Measurements from ENCODE around the gene CTNNA3. TPM values are rescaled to one million over a fixed set of nuclear protein-coding genes. Genes with fewer than 3 reads are reported as not detected.

Gene CTNNA3
- total and polyA plus RNA-seq, 4 donors, result 0.16 to 2.4 (median 1.4) TPM

GRCh38 chr10:66349726-66350125 lies 1346.3 kb downstream of the CTNNA3 start:
- no peaks in the 10 kb centered on the region for H3K4me1 ChIP-seq (ENCODE audit: control insufficient read depth in 4 of 4, insufficient read depth in 4 of 4, low read length in 3 of 4)
- TF ChIP-seq, protein P1, sequence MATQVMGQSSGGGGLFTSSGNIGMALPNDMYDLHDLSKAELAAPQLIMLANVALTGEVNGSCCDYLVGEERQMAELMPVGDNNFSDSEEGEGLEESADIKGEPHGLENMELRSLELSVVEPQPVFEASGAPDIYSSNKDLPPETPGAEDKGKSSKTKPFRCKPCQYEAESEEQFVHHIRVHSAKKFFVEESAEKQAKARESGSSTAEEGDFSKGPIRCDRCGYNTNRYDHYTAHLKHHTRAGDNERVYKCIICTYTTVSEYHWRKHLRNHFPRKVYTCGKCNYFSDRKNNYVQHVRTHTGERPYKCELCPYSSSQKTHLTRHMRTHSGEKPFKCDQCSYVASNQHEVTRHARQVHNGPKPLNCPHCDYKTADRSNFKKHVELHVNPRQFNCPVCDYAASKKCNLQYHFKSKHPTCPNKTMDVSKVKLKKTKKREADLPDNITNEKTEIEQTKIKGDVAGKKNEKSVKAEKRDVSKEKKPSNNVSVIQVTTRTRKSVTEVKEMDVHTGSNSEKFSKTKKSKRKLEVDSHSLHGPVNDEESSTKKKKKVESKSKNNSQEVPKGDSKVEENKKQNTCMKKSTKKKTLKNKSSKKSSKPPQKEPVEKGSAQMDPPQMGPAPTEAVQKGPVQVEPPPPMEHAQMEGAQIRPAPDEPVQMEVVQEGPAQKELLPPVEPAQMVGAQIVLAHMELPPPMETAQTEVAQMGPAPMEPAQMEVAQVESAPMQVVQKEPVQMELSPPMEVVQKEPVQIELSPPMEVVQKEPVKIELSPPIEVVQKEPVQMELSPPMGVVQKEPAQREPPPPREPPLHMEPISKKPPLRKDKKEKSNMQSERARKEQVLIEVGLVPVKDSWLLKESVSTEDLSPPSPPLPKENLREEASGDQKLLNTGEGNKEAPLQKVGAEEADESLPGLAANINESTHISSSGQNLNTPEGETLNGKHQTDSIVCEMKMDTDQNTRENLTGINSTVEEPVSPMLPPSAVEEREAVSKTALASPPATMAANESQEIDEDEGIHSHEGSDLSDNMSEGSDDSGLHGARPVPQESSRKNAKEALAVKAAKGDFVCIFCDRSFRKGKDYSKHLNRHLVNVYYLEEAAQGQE (IDR thresholded peaks at IDR 0.05), result no peak
- TF ChIP-seq YY1 (IDR thresholded peaks at IDR 0.05) (no peak), JUND (IDR thresholded peaks at IDR 0.05) (no peak), FOXA1 (IDR thresholded peaks at IDR 0.05) (no peak), RXRA (IDR thresholded peaks at IDR 0.05) (no peak), GABPA (IDR thresholded peaks at IDR 0.05 in 1 of 2, conservative IDR thresholded peaks at IDR 0.05 in 1 of 2) (no peak), NR2F2 (IDR thresholded peaks at IDR 0.05) (no peak), MAX (IDR thresholded peaks at IDR 0.05) (no peak), TAF1 (conservative IDR thresholded peaks at IDR 0.05) (no peak), SP1 (IDR thresholded peaks at IDR 0.05) (no peak), RAD21 (IDR thresholded peaks at IDR 0.05) (no peak), ZBTB33 (IDR thresholded peaks at IDR 0.05) (no peak), FOXA2 (IDR thresholded peaks at IDR 0.05) (no peak), HNF4A (conservative IDR thresholded peaks at IDR 0.05) (no peak), HNF4G (IDR thresholded peaks at IDR 0.05) (no peak), EGR1 (IDR thresholded peaks at IDR 0.05; ENCODE audit: low read depth in 2 of 2) (no peak)
- TF ChIP-seq, protein P2, sequence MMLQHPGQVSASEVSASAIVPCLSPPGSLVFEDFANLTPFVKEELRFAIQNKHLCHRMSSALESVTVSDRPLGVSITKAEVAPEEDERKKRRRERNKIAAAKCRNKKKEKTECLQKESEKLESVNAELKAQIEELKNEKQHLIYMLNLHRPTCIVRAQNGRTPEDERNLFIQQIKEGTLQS (IDR thresholded peaks at IDR 0.05), result no peak
- TF ChIP-seq, protein P3, sequence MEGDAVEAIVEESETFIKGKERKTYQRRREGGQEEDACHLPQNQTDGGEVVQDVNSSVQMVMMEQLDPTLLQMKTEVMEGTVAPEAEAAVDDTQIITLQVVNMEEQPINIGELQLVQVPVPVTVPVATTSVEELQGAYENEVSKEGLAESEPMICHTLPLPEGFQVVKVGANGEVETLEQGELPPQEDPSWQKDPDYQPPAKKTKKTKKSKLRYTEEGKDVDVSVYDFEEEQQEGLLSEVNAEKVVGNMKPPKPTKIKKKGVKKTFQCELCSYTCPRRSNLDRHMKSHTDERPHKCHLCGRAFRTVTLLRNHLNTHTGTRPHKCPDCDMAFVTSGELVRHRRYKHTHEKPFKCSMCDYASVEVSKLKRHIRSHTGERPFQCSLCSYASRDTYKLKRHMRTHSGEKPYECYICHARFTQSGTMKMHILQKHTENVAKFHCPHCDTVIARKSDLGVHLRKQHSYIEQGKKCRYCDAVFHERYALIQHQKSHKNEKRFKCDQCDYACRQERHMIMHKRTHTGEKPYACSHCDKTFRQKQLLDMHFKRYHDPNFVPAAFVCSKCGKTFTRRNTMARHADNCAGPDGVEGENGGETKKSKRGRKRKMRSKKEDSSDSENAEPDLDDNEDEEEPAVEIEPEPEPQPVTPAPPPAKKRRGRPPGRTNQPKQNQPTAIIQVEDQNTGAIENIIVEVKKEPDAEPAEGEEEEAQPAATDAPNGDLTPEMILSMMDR (IDR thresholded peaks at IDR 0.05; ENCODE audit: low read depth, low read length, missing input control), result no peak
- H3K36me3 ChIP-seq (ENCODE audit: control insufficient read depth in 4 of 4, insufficient read depth in 3 of 4, low read depth in 1 of 4, low read length in 3 of 4), result no peaks in the 10 kb centered on the region
- no peak for DNase-seq (ENCODE audit: low spot score)
- WGBS, result 88% methylated on average over 1 of the region's 1 CpG
- H3K27me3 ChIP-seq (ENCODE audit: control insufficient read depth in 4 of 4, insufficient read depth in 4 of 4, low read length in 3 of 4), result no peaks in the 10 kb centered on the region
- H3K9me3 ChIP-seq (ENCODE audit: control insufficient read depth in 4 of 4, low read length in 3 of 4), result no peaks in the 10 kb centered on the region
- H3K9ac ChIP-seq (ENCODE audit: low read depth in 1 of 2, low read length in 2 of 2), result no peak overlapping the region
- no peak overlapping the region for H3K4me3 ChIP-seq (ENCODE audit: low read depth in 1 of 3, low read length in 3 of 3)
- H3K27ac ChIP-seq (ENCODE audit: low read depth in 1 of 2, low read length in 2 of 2), result no peak overlapping the region
